IMR-90 (cell line): ENCODE data around the gene ZNF430.

ENCODE experiments used
- POLR2A ChIP-seq: IDR thresholded peaks from 2 replicates; pipeline ENCODE4 v1.6.1; 2012; ENCODE audit warnings: mild to moderate bottlenecking, low read depth, low read length
- RFX5 ChIP-seq: IDR thresholded peaks from 2 replicates; pipeline ENCODE4 v1.8.0; 2012; ENCODE audit warnings: low read depth, mild to moderate bottlenecking, low read length, moderate library complexity
- TF ChIP-seq, protein P1 (sequence below): conservative IDR thresholded peaks from 2 replicates; pipeline ENCODE4 v1.5.1; 2012; ENCODE audit warnings: mild to moderate bottlenecking, low read depth, low read length, improper control_type of control experiment

DNA sequence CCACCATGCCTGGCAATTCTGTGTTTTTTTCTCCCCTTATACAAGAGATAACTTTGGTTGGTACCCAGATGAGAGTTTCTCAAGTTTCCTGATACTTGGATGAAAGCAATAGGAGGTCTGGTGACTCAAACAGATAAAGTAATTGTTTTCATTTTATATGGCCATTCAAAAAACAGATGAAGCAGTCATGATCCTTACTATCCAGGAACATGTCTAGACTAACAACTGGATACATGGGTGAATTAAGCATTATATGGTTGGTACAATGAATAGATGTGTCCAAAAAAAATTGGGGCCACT lies 8.5 kb downstream of the ZNF430 start:
- TF ChIP-seq RFX5 = no peak
- TF ChIP-seq, protein P1, sequence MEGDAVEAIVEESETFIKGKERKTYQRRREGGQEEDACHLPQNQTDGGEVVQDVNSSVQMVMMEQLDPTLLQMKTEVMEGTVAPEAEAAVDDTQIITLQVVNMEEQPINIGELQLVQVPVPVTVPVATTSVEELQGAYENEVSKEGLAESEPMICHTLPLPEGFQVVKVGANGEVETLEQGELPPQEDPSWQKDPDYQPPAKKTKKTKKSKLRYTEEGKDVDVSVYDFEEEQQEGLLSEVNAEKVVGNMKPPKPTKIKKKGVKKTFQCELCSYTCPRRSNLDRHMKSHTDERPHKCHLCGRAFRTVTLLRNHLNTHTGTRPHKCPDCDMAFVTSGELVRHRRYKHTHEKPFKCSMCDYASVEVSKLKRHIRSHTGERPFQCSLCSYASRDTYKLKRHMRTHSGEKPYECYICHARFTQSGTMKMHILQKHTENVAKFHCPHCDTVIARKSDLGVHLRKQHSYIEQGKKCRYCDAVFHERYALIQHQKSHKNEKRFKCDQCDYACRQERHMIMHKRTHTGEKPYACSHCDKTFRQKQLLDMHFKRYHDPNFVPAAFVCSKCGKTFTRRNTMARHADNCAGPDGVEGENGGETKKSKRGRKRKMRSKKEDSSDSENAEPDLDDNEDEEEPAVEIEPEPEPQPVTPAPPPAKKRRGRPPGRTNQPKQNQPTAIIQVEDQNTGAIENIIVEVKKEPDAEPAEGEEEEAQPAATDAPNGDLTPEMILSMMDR = no peak
- TF ChIP-seq POLR2A = no peak
